HUES64 (cell line): ENCODE data around the gene PACRGL.
"Not testable (repeated sequence)": the region's sequence is repeated elsewhere in the genome, so short reads cannot be mapped to it uniquely, and the experiment has no call there.

Source experiments
- H3K27ac ChIP-seq: 2 replicates; pipeline ENCODE4 v1.7.0; 2013; ENCODE audit warnings: low read depth, low read length, inconsistent platforms
- H3K27me3 ChIP-seq: 2 replicates; pipeline ENCODE4 v1.6.1; 2013; ENCODE audit warnings: mild to moderate bottlenecking, low read length; ENCODE audit not compliant: insufficient read depth
- H3K36me3 ChIP-seq: 2 replicates; pipeline ENCODE4 v1.6.1; 2013; ENCODE audit warnings: mild to moderate bottlenecking, low read length; ENCODE audit not compliant: insufficient read depth
- H3K4me1 ChIP-seq: 2 replicates; pipeline ENCODE4 v1.6.1; 2013; ENCODE audit warnings: mild to moderate bottlenecking, low read length, moderate library complexity; ENCODE audit not compliant: insufficient read depth
- H3K4me3 ChIP-seq: 2 replicates; pipeline ENCODE4 v1.5.1; 2013; ENCODE audit warnings: mild to moderate bottlenecking, low read length, moderate library complexity
- H3K9ac ChIP-seq: 2 replicates; pipeline ENCODE4 v1.6.1; 2013; ENCODE audit warnings: mild to moderate bottlenecking, low read depth, low read length
- H3K9me3 ChIP-seq: 2 replicates; pipeline ENCODE4 v1.6.1; 2013; ENCODE audit warnings: low read depth, low read length; ENCODE audit not compliant: insufficient read depth
- WGBS: fragments of 150-250, 120-280 bp; methylation state at CpG from one replicate; pipeline ENCODE4 v1.1.7; 2013; ENCODE audit warnings: missing lambda C conversion rate; 5-methylcytosine and 5-hydroxymethylcytosine counted together

PACRGL gene

DNA sequence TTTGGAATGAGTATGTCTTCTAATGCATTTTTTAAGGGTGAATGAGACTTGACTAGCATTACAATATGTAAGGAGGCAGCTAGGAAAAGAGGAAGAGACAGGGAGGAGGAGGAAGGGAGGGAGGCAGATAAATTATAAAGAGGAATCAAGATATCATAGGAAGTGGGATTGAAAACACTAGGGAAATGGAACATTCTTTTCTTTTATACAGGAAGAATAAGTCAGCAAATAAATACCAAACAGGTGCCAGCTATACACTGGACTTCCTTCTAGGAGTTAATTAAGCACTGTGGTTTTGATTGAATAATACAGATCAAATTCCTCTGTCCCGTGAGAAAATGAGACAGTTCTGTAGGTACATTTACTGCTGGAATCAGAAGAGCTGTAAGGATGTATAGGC, 78.6 kb downstream of the PACRGL start:
- H3K9ac ChIP-seq: no peak overlapping the region
- 91% methylated on average over 1 of the region's 1 CpG for WGBS
- no peaks in the 10 kb centered on the region for H3K4me1 ChIP-seq
- H3K27me3 ChIP-seq: no peaks in the 10 kb centered on the region
- no peak overlapping the region for H3K4me3 ChIP-seq
- H3K27ac ChIP-seq: no peak overlapping the region
- H3K9me3 ChIP-seq: peaks cover 18% of the 10 kb centered on the region
- H3K36me3 ChIP-seq: no peaks in the 10 kb centered on the region

DNA sequence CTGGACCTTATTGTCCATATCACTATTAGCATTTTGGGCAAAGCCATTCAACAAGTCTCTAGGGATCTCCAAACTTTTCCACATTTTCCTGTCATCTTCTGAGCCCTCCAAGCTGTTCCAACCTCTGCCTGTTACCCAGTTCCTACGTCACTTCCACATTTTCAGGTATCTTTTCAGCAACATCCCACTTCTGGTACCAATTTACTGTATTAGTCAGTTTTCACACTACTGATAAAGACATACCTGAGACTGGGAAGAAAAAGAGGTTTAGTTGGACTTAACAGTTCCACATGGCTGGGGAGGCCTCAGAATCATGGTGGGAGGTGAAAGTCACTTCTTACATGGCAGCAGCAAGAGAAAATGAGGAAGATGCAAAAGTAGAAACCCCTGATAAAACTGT, 82.9 kb downstream of the PACRGL start:
- not testable (repeated sequence) for H3K27me3 ChIP-seq, H3K27ac ChIP-seq, H3K4me3 ChIP-seq, H3K36me3 ChIP-seq, H3K9ac ChIP-seq, H3K4me1 ChIP-seq
- H3K9me3 ChIP-seq: peaks cover 18% of the 10 kb centered on the region
- WGBS: 93% methylated on average over 1 of the region's 1 CpG

DNA sequence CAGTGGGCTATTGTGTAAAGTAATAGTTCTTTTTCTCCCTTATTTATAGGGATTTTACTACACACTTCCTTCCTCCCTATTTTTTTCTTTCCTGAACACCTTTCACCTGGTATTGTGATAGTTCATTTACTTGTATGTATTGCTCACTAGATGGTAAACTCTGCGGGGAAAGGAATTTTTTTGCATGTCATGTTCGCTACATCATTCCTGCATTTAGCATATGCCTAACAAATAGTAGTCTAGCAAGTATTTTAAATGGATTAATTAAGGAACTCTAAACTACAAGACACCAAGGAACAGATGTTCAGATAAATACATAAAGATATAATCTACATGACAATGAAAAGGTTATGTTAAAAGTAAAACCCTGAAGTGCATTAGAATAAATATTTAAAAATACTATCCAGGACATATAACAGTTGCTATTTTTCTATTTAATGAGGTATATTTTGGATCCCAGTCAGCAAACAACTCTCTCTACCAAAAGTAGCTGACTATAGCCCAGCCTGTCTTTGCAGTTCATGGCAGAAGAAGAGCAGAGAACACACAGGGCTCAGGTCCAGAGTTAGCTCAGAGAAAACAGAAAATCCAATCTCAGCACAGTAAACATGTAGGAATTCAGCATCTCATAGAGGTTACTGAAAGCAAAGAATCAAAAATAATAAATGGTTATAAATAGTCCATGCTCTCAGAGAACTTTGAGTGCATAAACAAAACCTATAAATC, 87.8 kb downstream of the PACRGL start:
- Histone ChIP-seq H3K9ac (no peak overlapping the region), H3K9me3 (peaks cover 4% of the 10 kb centered on the region; the same call in 1 of the 2 replicates), H3K27ac (no peak overlapping the region), H3K4me1 (no peaks in the 10 kb centered on the region), H3K27me3 (no peaks in the 10 kb centered on the region), H3K4me3 (no peak overlapping the region), H3K36me3 (no peaks in the 10 kb centered on the region)
- 80% methylated on average over 2 of the region's 2 CpGs for WGBS
